Measurements from ENCODE around the gene RNASEH2B.

The RNASEH2B gene

GRCh38 chr13:50921706-50922105 lies 12.1 kb downstream of the RNASEH2B start:
- Histone ChIP-seq H3K79me1 (ENCODE audit: low read length) (peaks cover 8% of the 10 kb centered on the region), H4K8ac (ENCODE audit: low read depth, low read length) (no peak overlapping the region), H3K27ac (ENCODE audit: low read depth, low read length) (no peak overlapping the region), H2AK5ac (ENCODE audit: low read length) (no peak overlapping the region), H3K79me2 (ENCODE audit: control insufficient read depth, insufficient read depth, low read length) (peaks cover 8% of the 10 kb centered on the region), H4K5ac (ENCODE audit: low read length) (no peak overlapping the region), H2BK15ac (replicated peaks; ENCODE audit: low read depth) (no peak overlapping the region), H3K4me2 (ENCODE audit: low read length) (no peak overlapping the region), H3K4ac (ENCODE audit: low read depth, low read length) (no peak overlapping the region), H3K4me3 (ENCODE audit: low read length) (no peak overlapping the region), H3K56ac (ENCODE audit: low read length) (no peak overlapping the region), H3K9ac (ENCODE audit: low read length) (no peak overlapping the region), H2BK120ac (ENCODE audit: low read depth, low read length) (no peak overlapping the region), H3K4me1 (ENCODE audit: control insufficient read depth, low read depth, low read length) (peaks cover 4% of the 10 kb centered on the region), H3K23ac (ENCODE audit: low read length) (no peak overlapping the region), H3K18ac (ENCODE audit: low read length) (no peak overlapping the region), H3K27me3 (ENCODE audit: insufficient read depth, low read length, poor library complexity) (no peaks in the 10 kb centered on the region), H3K36me3 (ENCODE audit: control insufficient read depth, insufficient read depth, low read length) (no peaks in the 10 kb centered on the region), H2BK5ac (ENCODE audit: low read length) (no peak overlapping the region)
- WGBS (ENCODE audit: extremely low coverage, insufficient coverage, low lambda C conversion rate) = no CpG with 5 or more reads among the region's 1 CpG
- DNase-seq = no peak

GRCh38 chr13:50923272-50923671 lies 13.7 kb downstream of the RNASEH2B start:
- Histone ChIP-seq H2BK15ac (replicated peaks; ENCODE audit: low read depth) (no peak overlapping the region), H3K4me1 (ENCODE audit: control insufficient read depth, low read depth, low read length) (no peaks in the 10 kb centered on the region), H3K36me3 (ENCODE audit: control insufficient read depth, insufficient read depth, low read length) (no peaks in the 10 kb centered on the region), H3K23ac (ENCODE audit: low read length) (no peak overlapping the region), H3K79me1 (ENCODE audit: low read length) (peaks cover 1% of the 10 kb centered on the region), H4K8ac (ENCODE audit: low read depth, low read length) (no peak overlapping the region), H3K9ac (ENCODE audit: low read length) (no peak overlapping the region), H4K5ac (ENCODE audit: low read length) (no peak overlapping the region), H3K27me3 (ENCODE audit: insufficient read depth, low read length, poor library complexity) (no peaks in the 10 kb centered on the region), H2AK5ac (ENCODE audit: low read length) (no peak overlapping the region), H3K4me3 (ENCODE audit: low read length) (no peak overlapping the region), H3K4ac (ENCODE audit: low read depth, low read length) (no peak overlapping the region), H2BK5ac (ENCODE audit: low read length) (no peak overlapping the region), H3K4me2 (ENCODE audit: low read length) (no peak overlapping the region), H3K27ac (ENCODE audit: low read depth, low read length) (no peak overlapping the region), H2BK120ac (ENCODE audit: low read depth, low read length) (no peak overlapping the region), H3K18ac (ENCODE audit: low read length) (no peak overlapping the region), H3K79me2 (ENCODE audit: control insufficient read depth, insufficient read depth, low read length) (no peaks in the 10 kb centered on the region), H3K56ac (ENCODE audit: low read length) (no peak overlapping the region)
- no peak for DNase-seq
- WGBS (ENCODE audit: extremely low coverage, insufficient coverage, low lambda C conversion rate) = no CpG with 5 or more reads among the region's 1 CpG

- no peak overlapping the region for H3K18ac ChIP-seq (ENCODE audit: low read length)
- no peak overlapping the region for H2BK5ac ChIP-seq (ENCODE audit: low read length)
- DNase-seq = no peak
- no peak overlapping the region for H3K9ac ChIP-seq (ENCODE audit: low read length)
- H2BK15ac ChIP-seq (replicated peaks; ENCODE audit: low read depth) = no peak overlapping the region
- no peak overlapping the region for H4K8ac ChIP-seq (ENCODE audit: low read depth, low read length)
- no peaks in the 10 kb centered on the region for H3K27me3 ChIP-seq (ENCODE audit: insufficient read depth, low read length, poor library complexity)
- no peak overlapping the region for H3K4me2 ChIP-seq (ENCODE audit: low read length)
- H3K56ac ChIP-seq (ENCODE audit: low read length) = no peak overlapping the region
- H3K79me1 ChIP-seq (ENCODE audit: low read length) = peaks cover 1% of the 10 kb centered on the region
- no peak overlapping the region for H3K4ac ChIP-seq (ENCODE audit: low read depth, low read length)
- no peaks in the 10 kb centered on the region for H3K36me3 ChIP-seq (ENCODE audit: control insufficient read depth, insufficient read depth, low read length)
- no peak overlapping the region for H2AK5ac ChIP-seq (ENCODE audit: low read length)
- H2BK120ac ChIP-seq (ENCODE audit: low read depth, low read length) = no peak overlapping the region
- no peaks in the 10 kb centered on the region for H3K4me1 ChIP-seq (ENCODE audit: control insufficient read depth, low read depth, low read length)
- no peaks in the 10 kb centered on the region for H3K79me2 ChIP-seq (ENCODE audit: control insufficient read depth, insufficient read depth, low read length)
- no peak overlapping the region for H3K4me3 ChIP-seq (ENCODE audit: low read length)
- no peak overlapping the region for H3K27ac ChIP-seq (ENCODE audit: low read depth, low read length)
- no peak overlapping the region for H4K5ac ChIP-seq (ENCODE audit: low read length)
- H3K23ac ChIP-seq (ENCODE audit: low read length) = no peak overlapping the region
These were observed 14.4 kb downstream of the RNASEH2B start for GRCh38 chr13:50924025-50924424.

- H3K4me2 ChIP-seq (ENCODE audit: low read length) = no peak overlapping the region
- H3K79me1 ChIP-seq (ENCODE audit: low read length) = peaks cover 1% of the 10 kb centered on the region
- H2BK120ac ChIP-seq (ENCODE audit: low read depth, low read length) = no peak overlapping the region
- no CpG with 5 or more reads among the region's 2 CpGs for WGBS (ENCODE audit: extremely low coverage, insufficient coverage, low lambda C conversion rate)
- no peaks in the 10 kb centered on the region for H3K27me3 ChIP-seq (ENCODE audit: insufficient read depth, low read length, poor library complexity)
- no peaks in the 10 kb centered on the region for H3K4me1 ChIP-seq (ENCODE audit: control insufficient read depth, low read depth, low read length)
- H2AK5ac ChIP-seq (ENCODE audit: low read length) = no peak overlapping the region
- H3K27ac ChIP-seq (ENCODE audit: low read depth, low read length) = no peak overlapping the region
- H3K18ac ChIP-seq (ENCODE audit: low read length) = no peak overlapping the region
- H3K4ac ChIP-seq (ENCODE audit: low read depth, low read length) = no peak overlapping the region
- no peak overlapping the region for H2BK5ac ChIP-seq (ENCODE audit: low read length)
- H3K56ac ChIP-seq (ENCODE audit: low read length) = no peak overlapping the region
- H3K23ac ChIP-seq (ENCODE audit: low read length) = no peak overlapping the region
- no peak for DNase-seq
- no peak overlapping the region for H2BK15ac ChIP-seq (replicated peaks; ENCODE audit: low read depth)
- no peaks in the 10 kb centered on the region for H3K36me3 ChIP-seq (ENCODE audit: control insufficient read depth, insufficient read depth, low read length)
- H3K4me3 ChIP-seq (ENCODE audit: low read length) = no peak overlapping the region
- no peaks in the 10 kb centered on the region for H3K79me2 ChIP-seq (ENCODE audit: control insufficient read depth, insufficient read depth, low read length)
- H3K9ac ChIP-seq (ENCODE audit: low read length) = no peak overlapping the region
- H4K8ac ChIP-seq (ENCODE audit: low read depth, low read length) = no peak overlapping the region
- H4K5ac ChIP-seq (ENCODE audit: low read length) = no peak overlapping the region
These were observed 18.1 kb downstream of the RNASEH2B start for GRCh38 chr13:50927701-50928100.

GRCh38 chr13:50928102-50928501 lies 18.5 kb downstream of the RNASEH2B start:
- no peak overlapping the region for H2AK5ac ChIP-seq (ENCODE audit: low read length)
- peaks cover 1% of the 10 kb centered on the region for H3K79me1 ChIP-seq (ENCODE audit: low read length)
- no peak overlapping the region for H3K9ac ChIP-seq (ENCODE audit: low read length)
- H2BK15ac ChIP-seq (replicated peaks; ENCODE audit: low read depth) = no peak overlapping the region
- peak; percentile 29 for DNase-seq
- no peaks in the 10 kb centered on the region for H3K4me1 ChIP-seq (ENCODE audit: control insufficient read depth, low read depth, low read length)
- H3K36me3 ChIP-seq (ENCODE audit: control insufficient read depth, insufficient read depth, low read length) = no peaks in the 10 kb centered on the region
- H3K56ac ChIP-seq (ENCODE audit: low read length) = no peak overlapping the region
- H3K27me3 ChIP-seq (ENCODE audit: insufficient read depth, low read length, poor library complexity) = no peaks in the 10 kb centered on the region
- no peak overlapping the region for H2BK5ac ChIP-seq (ENCODE audit: low read length)
- H4K8ac ChIP-seq (ENCODE audit: low read depth, low read length) = no peak overlapping the region
- no peak overlapping the region for H3K18ac ChIP-seq (ENCODE audit: low read length)
- no peak overlapping the region for H3K23ac ChIP-seq (ENCODE audit: low read length)
- no peak overlapping the region for H2BK120ac ChIP-seq (ENCODE audit: low read depth, low read length)
- H3K4me3 ChIP-seq (ENCODE audit: low read length) = no peak overlapping the region
- H4K5ac ChIP-seq (ENCODE audit: low read length) = no peak overlapping the region
- no peak overlapping the region for H3K4me2 ChIP-seq (ENCODE audit: low read length)
- no peaks in the 10 kb centered on the region for H3K79me2 ChIP-seq (ENCODE audit: control insufficient read depth, insufficient read depth, low read length)
- WGBS (ENCODE audit: extremely low coverage, insufficient coverage, low lambda C conversion rate) = no CpG with 5 or more reads among the region's 2 CpGs
- no peak overlapping the region for H3K4ac ChIP-seq (ENCODE audit: low read depth, low read length)
- no peak overlapping the region for H3K27ac ChIP-seq (ENCODE audit: low read depth, low read length)

- H2AK5ac ChIP-seq (ENCODE audit: low read length) = no peak overlapping the region
- no peak for DNase-seq
- no peak overlapping the region for H3K27ac ChIP-seq (ENCODE audit: low read depth, low read length)
- H3K4me3 ChIP-seq (ENCODE audit: low read length) = no peak overlapping the region
- WGBS (ENCODE audit: extremely low coverage, insufficient coverage, low lambda C conversion rate) = no CpG with 5 or more reads among the region's 3 CpGs
- H3K18ac ChIP-seq (ENCODE audit: low read length) = no peak overlapping the region
- no peaks in the 10 kb centered on the region for H3K27me3 ChIP-seq (ENCODE audit: insufficient read depth, low read length, poor library complexity)
- H3K23ac ChIP-seq (ENCODE audit: low read length) = no peak overlapping the region
- H3K4ac ChIP-seq (ENCODE audit: low read depth, low read length) = no peak overlapping the region
- peaks cover 1% of the 10 kb centered on the region for H3K79me1 ChIP-seq (ENCODE audit: low read length)
- no peak overlapping the region for H2BK15ac ChIP-seq (replicated peaks; ENCODE audit: low read depth)
- H3K9ac ChIP-seq (ENCODE audit: low read length) = no peak overlapping the region
- no peak overlapping the region for H4K5ac ChIP-seq (ENCODE audit: low read length)
- no peaks in the 10 kb centered on the region for H3K79me2 ChIP-seq (ENCODE audit: control insufficient read depth, insufficient read depth, low read length)
- H2BK120ac ChIP-seq (ENCODE audit: low read depth, low read length) = no peak overlapping the region
- H4K8ac ChIP-seq (ENCODE audit: low read depth, low read length) = no peak overlapping the region
- no peak overlapping the region for H3K4me2 ChIP-seq (ENCODE audit: low read length)
- no peak overlapping the region for H2BK5ac ChIP-seq (ENCODE audit: low read length)
- H3K36me3 ChIP-seq (ENCODE audit: control insufficient read depth, insufficient read depth, low read length) = no peaks in the 10 kb centered on the region
- H3K4me1 ChIP-seq (ENCODE audit: control insufficient read depth, low read depth, low read length) = no peaks in the 10 kb centered on the region
- no peak overlapping the region for H3K56ac ChIP-seq (ENCODE audit: low read length)
These were observed 19.3 kb downstream of the RNASEH2B start for GRCh38 chr13:50928659-50929462.
